Measurements from ENCODE around the gene CENPM. TPM values are rescaled to one million over a fixed set of nuclear protein-coding genes. Genes with fewer than 3 reads are reported as not detected.

CENPM gene
- total and polyA plus RNA-seq, 4 donors, result 0.17 to 26.3 (median 2.3) TPM

DNA sequence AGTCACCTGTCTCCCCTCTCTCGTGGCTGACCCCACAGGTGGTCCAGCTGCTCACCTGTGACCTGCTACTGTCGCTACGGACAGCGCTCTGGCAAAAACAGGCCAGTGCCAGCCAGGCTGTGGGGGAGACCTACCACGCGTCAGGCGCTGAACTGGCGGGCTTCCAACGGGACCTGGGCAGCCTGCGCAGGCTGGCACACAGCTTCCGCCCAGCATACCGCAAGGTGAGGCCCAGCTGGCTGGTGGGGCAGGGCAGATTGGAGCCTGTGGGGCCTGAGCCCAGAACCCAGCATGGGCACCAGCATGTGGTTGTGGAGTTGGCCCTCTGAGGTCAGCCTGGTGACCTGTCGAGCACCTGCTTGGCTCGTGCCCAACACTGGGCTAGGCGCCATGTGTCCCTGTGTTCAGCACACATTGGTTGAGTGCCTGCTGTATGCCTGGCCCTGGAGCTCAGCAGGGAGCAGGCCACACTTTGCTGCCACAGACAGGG lies 44.0 kb downstream of the CENPM start:
- TF ChIP-seq FOXA1 (IDR thresholded peaks at IDR 0.05) (peak; percentile 15), TAF1 (conservative IDR thresholded peaks at IDR 0.05) (no peak), HNF4A (conservative IDR thresholded peaks at IDR 0.05) (peak; percentile 54 to 89), FOXA2 (IDR thresholded peaks at IDR 0.05) (no peak), NR2F2 (IDR thresholded peaks at IDR 0.05) (peak; percentile 67), RXRA (IDR thresholded peaks at IDR 0.05) (peak; percentile 85 to 86), GABPA (IDR thresholded peaks at IDR 0.05 in 1 of 2, conservative IDR thresholded peaks at IDR 0.05 in 1 of 2) (no peak), RAD21 (IDR thresholded peaks at IDR 0.05) (no peak), YY1 (IDR thresholded peaks at IDR 0.05) (peak; percentile 65), HNF4G (IDR thresholded peaks at IDR 0.05) (no peak), EGR1 (IDR thresholded peaks at IDR 0.05; ENCODE audit: low read depth in 2 of 2) (no peak), JUND (IDR thresholded peaks at IDR 0.05) (no peak), SP1 (IDR thresholded peaks at IDR 0.05) (peak; percentile 59)
- TF ChIP-seq, protein P1, sequence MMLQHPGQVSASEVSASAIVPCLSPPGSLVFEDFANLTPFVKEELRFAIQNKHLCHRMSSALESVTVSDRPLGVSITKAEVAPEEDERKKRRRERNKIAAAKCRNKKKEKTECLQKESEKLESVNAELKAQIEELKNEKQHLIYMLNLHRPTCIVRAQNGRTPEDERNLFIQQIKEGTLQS (IDR thresholded peaks at IDR 0.05), result no peak
- TF ChIP-seq, protein P2, sequence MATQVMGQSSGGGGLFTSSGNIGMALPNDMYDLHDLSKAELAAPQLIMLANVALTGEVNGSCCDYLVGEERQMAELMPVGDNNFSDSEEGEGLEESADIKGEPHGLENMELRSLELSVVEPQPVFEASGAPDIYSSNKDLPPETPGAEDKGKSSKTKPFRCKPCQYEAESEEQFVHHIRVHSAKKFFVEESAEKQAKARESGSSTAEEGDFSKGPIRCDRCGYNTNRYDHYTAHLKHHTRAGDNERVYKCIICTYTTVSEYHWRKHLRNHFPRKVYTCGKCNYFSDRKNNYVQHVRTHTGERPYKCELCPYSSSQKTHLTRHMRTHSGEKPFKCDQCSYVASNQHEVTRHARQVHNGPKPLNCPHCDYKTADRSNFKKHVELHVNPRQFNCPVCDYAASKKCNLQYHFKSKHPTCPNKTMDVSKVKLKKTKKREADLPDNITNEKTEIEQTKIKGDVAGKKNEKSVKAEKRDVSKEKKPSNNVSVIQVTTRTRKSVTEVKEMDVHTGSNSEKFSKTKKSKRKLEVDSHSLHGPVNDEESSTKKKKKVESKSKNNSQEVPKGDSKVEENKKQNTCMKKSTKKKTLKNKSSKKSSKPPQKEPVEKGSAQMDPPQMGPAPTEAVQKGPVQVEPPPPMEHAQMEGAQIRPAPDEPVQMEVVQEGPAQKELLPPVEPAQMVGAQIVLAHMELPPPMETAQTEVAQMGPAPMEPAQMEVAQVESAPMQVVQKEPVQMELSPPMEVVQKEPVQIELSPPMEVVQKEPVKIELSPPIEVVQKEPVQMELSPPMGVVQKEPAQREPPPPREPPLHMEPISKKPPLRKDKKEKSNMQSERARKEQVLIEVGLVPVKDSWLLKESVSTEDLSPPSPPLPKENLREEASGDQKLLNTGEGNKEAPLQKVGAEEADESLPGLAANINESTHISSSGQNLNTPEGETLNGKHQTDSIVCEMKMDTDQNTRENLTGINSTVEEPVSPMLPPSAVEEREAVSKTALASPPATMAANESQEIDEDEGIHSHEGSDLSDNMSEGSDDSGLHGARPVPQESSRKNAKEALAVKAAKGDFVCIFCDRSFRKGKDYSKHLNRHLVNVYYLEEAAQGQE (IDR thresholded peaks at IDR 0.05), result peak; percentile 95
- TF ChIP-seq, protein P3, sequence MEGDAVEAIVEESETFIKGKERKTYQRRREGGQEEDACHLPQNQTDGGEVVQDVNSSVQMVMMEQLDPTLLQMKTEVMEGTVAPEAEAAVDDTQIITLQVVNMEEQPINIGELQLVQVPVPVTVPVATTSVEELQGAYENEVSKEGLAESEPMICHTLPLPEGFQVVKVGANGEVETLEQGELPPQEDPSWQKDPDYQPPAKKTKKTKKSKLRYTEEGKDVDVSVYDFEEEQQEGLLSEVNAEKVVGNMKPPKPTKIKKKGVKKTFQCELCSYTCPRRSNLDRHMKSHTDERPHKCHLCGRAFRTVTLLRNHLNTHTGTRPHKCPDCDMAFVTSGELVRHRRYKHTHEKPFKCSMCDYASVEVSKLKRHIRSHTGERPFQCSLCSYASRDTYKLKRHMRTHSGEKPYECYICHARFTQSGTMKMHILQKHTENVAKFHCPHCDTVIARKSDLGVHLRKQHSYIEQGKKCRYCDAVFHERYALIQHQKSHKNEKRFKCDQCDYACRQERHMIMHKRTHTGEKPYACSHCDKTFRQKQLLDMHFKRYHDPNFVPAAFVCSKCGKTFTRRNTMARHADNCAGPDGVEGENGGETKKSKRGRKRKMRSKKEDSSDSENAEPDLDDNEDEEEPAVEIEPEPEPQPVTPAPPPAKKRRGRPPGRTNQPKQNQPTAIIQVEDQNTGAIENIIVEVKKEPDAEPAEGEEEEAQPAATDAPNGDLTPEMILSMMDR (IDR thresholded peaks at IDR 0.05; ENCODE audit: low read depth, low read length, missing input control), result no peak
- TF ChIP-seq, protein P4, sequence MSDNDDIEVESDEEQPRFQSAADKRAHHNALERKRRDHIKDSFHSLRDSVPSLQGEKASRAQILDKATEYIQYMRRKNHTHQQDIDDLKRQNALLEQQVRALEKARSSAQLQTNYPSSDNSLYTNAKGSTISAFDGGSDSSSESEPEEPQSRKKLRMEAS (IDR thresholded peaks at IDR 0.05), result peak; percentile 91
- TF ChIP-seq, protein P5, sequence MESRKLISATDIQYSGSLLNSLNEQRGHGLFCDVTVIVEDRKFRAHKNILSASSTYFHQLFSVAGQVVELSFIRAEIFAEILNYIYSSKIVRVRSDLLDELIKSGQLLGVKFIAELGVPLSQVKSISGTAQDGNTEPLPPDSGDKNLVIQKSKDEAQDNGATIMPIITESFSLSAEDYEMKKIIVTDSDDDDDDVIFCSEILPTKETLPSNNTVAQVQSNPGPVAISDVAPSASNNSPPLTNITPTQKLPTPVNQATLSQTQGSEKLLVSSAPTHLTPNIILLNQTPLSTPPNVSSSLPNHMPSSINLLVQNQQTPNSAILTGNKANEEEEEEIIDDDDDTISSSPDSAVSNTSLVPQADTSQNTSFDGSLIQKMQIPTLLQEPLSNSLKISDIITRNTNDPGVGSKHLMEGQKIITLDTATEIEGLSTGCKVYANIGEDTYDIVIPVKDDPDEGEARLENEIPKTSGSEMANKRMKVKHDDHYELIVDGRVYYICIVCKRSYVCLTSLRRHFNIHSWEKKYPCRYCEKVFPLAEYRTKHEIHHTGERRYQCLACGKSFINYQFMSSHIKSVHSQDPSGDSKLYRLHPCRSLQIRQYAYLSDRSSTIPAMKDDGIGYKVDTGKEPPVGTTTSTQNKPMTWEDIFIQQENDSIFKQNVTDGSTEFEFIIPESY (IDR thresholded peaks at IDR 0.05), result no peak
- Histone ChIP-seq H3K9ac (ENCODE audit: low read depth in 1 of 2, low read length in 2 of 2) (no peak overlapping the region), H3K27ac (ENCODE audit: low read depth in 1 of 2, low read length in 2 of 2) (peak overlapping the region; percentile 47 to 84), H3K4me1 (ENCODE audit: control insufficient read depth in 4 of 4, insufficient read depth in 4 of 4, low read length in 3 of 4) (peaks cover 2 to 33% (median 20%) of the 10 kb centered on the region in 4 donors), H3K27me3 (ENCODE audit: control insufficient read depth in 4 of 4, insufficient read depth in 4 of 4, low read length in 3 of 4) (no peaks in the 10 kb centered on the region), H3K9me3 (ENCODE audit: control insufficient read depth in 4 of 4, low read length in 3 of 4) (no peaks in the 10 kb centered on the region), H3K4me3 (ENCODE audit: low read depth in 1 of 3, low read length in 3 of 3) (no peak overlapping the region), H3K36me3 (ENCODE audit: control insufficient read depth in 4 of 4, insufficient read depth in 3 of 4, low read depth in 1 of 4, low read length in 3 of 4) (peaks cover 31 to 52% (median 44%) of the 10 kb centered on the region in 4 donors)
- no peak for DNase-seq (ENCODE audit: low spot score)
- 42% methylated on average over 15 of the region's 15 CpGs for WGBS
